Fibroblast of skin of right biceps (primary cell): ENCODE measurements around the gene S100A12.
"Not testable (repeated sequence)": the region's sequence is repeated elsewhere in the genome, so short reads cannot be mapped to it uniquely, and the experiment has no call there.

Experiments used
- DNase-seq: peaks from one replicate; pipeline ENCODE4 v3.0.0-alpha.2; 2013

S100A12 gene

GRCh38 chr1:153349363-153350320 lies 25.8 kb downstream of the S100A12 start:
- no peak for DNase-seq

- no peak for DNase-seq
Observed at GRCh38 chr1:153348511-153349362, 26.7 kb downstream of the S100A12 start, which contains the start of gene PGLYRP4. Gene PGLYRP4, minus strand, starts transcription at chr1:153348841. Its CDS starts 909 bp downstream, at chr1:153347932.

- DNase-seq, result no peak
Observed at GRCh38 chr1:153347856-153348255, 27.6 kb downstream of the S100A12 start.

- not testable (repeated sequence) for DNase-seq
Observed at GRCh38 chr1:153347049-153347448, 28.4 kb downstream of the S100A12 start.

- no peak for DNase-seq
Observed at GRCh38 chr1:153346077-153346723, 29.2 kb downstream of the S100A12 start.

DNA sequence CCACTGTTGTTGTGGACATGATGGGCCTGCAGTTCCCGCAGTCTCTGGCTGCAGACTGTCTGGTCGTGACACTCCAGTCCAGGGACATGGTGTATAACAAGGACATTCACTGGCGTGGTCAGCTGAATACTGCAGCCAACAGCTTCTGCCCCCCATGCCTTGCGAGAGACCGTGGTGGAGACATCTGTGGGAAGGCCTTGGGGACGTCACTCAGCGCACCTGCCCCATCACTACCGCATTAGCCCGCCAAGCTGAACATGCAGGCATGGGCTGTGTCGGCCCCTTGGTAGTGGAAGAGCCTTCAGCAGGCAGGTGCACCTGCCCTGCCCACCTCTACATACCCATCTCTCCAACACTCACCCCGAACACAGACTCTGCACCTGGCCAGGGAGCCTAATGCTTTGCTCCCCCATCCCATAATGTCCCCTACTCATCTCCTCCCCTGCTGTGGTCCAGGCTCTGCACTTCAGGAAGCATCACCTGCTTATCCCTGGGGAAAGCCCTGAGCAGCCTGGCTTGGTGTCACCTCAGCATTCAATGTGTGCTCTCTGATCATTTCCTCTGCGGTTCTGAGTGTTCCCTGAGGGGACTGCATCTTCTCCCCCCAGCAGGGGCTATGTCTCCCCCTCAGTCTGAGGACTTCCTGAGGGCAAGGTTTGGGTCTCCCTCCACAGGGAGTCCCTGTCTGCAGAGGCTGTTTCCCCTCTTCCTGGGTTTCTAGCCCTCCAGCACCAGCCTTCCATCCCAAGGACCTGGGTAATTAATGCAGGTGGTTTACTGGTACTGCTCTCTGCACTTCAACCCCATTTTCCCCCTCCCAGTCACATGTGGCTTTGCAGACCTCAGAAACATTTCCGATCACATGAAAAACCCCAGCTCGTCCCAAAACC lies 30.0 kb downstream of the S100A12 start:
- no peak for DNase-seq

DNA sequence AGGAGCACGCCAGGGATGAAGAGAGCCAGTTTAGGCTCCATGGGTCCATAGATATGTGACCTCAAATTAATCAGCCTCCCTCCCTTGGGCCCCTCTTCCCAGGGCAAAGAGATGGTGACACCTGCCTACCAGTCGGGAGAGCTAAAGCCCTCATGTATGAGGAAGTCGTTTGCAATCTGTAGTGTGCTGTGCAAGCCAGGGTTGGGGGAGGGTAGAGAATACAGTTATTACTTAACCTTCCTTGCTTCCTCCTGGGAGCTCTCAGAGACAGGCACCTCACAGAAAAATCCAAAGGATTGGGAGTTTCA lies 30.7 kb downstream of the S100A12 start:
- DNase-seq, result no peak

DNA sequence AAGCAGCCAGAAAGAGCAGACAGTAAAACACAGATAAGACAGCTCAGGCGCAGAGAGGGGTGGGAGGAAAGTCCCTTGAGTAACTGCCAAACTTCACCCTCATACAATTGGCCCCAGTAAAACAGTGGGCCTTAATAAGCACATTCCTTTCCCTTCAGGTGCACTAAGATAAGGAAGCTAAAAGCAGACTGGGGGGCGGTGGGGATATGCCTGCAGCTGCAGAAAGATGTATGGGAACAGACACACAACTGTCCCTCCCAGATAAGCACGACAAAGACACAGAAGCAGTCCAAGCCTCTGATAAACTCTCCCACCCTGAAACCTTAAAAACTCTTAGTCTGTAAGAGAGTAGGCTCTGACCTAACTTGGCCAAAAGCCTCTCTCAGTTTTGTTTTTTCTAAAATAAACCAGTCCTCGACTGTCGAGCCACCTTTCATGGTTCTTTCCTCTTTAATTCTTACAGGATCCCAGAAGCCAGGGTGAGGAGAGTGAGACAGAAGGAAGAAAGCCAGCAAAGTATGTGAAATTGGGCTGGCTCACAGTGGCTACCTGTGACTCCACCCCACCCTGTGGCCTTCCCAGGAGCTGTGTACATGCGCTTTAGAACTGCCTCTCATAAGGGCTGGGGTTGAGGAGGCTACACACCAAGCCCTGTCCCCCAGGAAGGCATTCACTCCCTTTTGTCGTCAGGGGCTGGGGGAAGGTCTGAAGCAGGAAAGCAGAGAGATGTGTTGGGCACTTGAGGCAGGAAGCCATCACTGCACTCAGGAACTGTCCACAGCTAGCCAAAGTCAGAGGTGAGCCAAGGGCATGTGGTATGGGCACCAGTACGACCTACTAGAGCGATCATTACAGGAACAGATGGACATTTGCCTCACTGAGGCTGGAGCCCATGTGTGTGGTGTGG lies 31.4 kb downstream of the S100A12 start:
- no peak for DNase-seq

GRCh38 chr1:153343040-153343681 lies 32.3 kb downstream of the S100A12 start:
- DNase-seq, result no peak

DNA sequence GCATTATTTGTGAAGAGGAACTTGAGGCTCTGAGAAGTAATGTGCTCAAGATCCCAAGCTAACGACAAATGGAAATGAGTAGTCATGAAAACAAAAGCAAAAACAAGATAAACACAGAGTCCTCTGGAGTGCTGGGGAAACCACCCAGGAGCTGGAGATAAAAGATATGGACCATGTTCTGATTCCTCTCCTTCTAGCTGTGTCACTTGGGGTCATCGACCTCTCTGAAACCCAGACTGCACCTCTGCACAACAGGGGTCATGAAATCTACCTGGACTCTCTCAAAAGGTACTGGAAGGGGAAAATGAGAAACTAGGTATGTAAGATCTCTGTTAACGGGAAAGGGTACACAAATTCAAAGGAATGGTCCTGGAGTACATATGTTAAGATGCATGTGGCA lies 33.2 kb downstream of the S100A12 start:
- no peak for DNase-seq

DNA sequence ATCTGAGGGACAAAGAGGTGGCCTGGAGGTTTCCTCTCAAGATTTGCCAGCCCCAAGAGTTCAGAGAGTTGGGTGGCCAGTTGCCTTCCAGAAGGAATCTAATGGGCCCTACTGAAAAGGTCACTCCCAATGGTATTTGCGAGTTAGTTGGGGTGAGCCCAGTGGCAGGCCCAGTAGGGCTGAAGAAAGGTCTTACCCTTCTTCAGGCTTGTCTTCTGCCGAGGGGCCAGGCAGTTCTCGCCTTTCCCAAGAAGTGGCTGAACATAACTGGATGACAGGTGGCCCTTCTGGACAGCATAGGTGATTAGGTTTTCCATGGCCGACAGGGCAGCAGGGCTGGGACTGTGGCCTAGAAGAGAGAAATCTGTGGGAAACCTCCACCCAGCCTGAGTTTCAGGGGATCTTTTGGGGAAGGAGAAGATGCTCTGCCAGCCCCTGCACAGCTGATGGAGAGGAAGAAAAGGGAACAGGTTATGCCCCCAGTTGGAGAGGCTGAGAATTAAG lies 33.9 kb downstream of the S100A12 start:
- DNase-seq, result no peak

DNA sequence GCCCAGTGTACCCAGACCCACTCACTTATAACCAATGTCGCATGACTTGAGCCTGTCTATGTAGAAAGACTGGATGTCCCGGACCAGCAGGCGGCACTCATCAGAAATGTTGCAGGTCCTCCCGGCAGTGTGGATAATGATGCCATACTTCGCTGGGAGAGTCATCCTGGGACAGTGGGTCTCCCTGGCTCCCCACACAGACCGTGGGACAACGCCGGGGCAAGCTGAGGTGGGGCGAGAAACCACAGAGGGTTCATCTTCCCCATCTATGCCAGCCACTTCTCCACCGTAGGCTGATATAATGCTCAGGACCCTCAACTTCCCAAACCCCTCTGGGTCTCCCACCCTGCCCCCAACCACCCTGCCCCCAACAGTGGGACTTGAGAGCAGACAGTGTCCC lies 35.1 kb downstream of the S100A12 start:
- DNase-seq, result no peak

GRCh38 chr1:153339802-153340201 lies 35.6 kb downstream of the S100A12 start:
- no peak for DNase-seq

GRCh38 chr1:153337980-153338853 lies 37.2 kb downstream of the S100A12 start:
- no peak for DNase-seq

DNA sequence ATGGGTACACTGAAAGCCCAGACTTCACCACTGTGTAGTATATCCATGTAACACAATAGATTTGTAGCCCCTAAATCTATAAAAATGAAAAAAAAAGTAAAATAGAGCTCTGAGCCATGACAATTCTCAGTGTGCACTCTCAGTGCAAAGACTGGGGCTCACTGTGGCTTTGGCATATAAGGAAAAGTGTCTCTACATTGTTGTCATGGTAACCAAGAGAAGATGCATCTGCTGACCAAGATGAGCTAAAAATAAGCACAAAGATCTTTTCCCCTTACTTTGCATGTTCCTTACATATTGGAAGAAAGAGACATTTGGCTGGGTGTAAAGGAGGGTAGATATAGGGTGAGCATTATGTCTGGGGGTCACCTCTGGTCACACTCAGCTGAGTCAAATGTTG lies 38.8 kb downstream of the S100A12 start:
- DNase-seq, result no peak

DNA sequence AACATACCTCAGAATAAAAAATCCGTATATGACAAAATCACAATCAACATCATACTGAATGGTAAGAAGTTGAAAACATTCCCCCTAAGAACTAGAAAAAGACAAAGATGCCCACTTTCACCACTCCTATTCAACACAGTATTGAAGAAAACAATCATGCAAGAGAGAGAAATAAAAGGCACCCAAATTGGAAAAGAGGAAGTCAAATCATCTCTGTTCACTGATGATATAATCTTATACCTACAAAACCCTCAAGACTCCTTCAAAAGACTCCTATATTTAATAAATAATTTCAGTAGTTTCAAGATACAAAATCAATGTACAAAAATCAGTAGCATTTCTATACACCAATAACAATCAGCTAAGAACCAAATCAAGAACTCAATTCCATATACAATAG lies 41.5 kb downstream of the S100A12 start:
- DNase-seq, result no peak

DNA sequence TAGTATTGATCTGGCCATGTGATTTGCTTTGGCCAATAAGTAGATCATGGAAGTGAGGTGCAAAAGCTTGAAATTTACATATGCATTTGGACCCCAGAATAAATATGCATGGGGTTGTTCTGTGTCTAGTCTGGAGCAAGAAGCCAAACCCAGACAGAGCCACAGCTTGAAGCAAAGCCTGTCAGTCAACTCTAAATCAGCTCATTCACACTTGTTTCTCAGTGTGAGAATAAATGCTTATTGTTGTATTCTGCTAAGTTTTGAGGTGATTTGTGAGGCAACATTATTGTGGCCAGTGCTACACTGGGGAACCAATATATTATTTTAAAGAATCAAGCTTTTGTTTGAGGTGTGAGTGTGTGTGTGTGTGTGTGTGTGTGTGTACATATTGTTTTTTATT lies 50.5 kb downstream of the S100A12 start:
- no peak for DNase-seq
